Uterus (tissue), 2 donors: Measurements from ENCODE around the gene RTL1.

ENCODE experiments used
- CTCF ChIP-seq, 4 experiments: fragments of 200-600 bp in 2 of 4; fragments of 450-650 bp in 2 of 4; sonication (generic) in 2 of 4; IDR thresholded peaks; one replicate each; pipeline ENCODE4 v1.5.1; 2016 to 2019; ENCODE audit warnings: antibody characterized with exemption in 4 of 4, mild to moderate bottlenecking in 2 of 4, moderate library complexity in 1 of 4
- POLR2A ChIP-seq, 2 donors: fragments of 450-650 bp; IDR thresholded peaks; one replicate each; pipeline ENCODE4 v1.6.1; 2016; ENCODE audit warnings: antibody characterized with exemption in 2 of 2, mild to moderate bottlenecking in 1 of 2, moderate library complexity in 1 of 2

- TF ChIP-seq CTCF (IDR thresholded peaks at IDR 0.05) (no peak), POLR2A (IDR thresholded peaks at IDR 0.05) (no peak)
Observed at GRCh38 chr14:100882991-100883788, 20.3 kb downstream of the RTL1 start.
